ENCODE data around the gene CEBPA.

CEBPA gene

GRCh38 chr19:33278023-33278402 lies 24.3 kb downstream of the CEBPA start:
- no peak for DNase-seq
- in situ Hi-C loops (cut with MboI; ENCODE audit: low pct_unique_long_range_greater_than_20kb, low sequenced_read_pairs) = no loop called here

- in situ Hi-C loops (cut with MboI; ENCODE audit: low pct_unique_long_range_greater_than_20kb, low sequenced_read_pairs) = no loop called here
These were observed 24.9 kb downstream of the CEBPA start for GRCh38 chr19:33277434-33277833.

GRCh38 chr19:33275933-33276619 lies 26.3 kb downstream of the CEBPA start:
- in situ Hi-C loops (cut with MboI; ENCODE audit: low pct_unique_long_range_greater_than_20kb, low sequenced_read_pairs) = no loop called here
- DNase-seq = no peak

More at GRCh38 chr19:33277434-33277833, 24.9 kb downstream of the CEBPA start:
- DNase-seq = no peak

GRCh38 chr19:33275559-33275932 lies 26.8 kb downstream of the CEBPA start:
- in situ Hi-C loops (cut with MboI; ENCODE audit: low pct_unique_long_range_greater_than_20kb, low sequenced_read_pairs) = no loop called here
- DNase-seq = no peak

- DNase-seq = no peak
- in situ Hi-C loops (cut with MboI; ENCODE audit: low pct_unique_long_range_greater_than_20kb, low sequenced_read_pairs) = no loop called here
These were observed 27.4 kb downstream of the CEBPA start for GRCh38 chr19:33274663-33275558.

GRCh38 chr19:33273881-33274662 lies 28.3 kb downstream of the CEBPA start:
- in situ Hi-C loops (cut with MboI; ENCODE audit: low pct_unique_long_range_greater_than_20kb, low sequenced_read_pairs) = no loop called here
- DNase-seq = peak; percentile 66

GRCh38 chr19:33273065-33273736 lies 29.1 kb downstream of the CEBPA start:
- no peak for DNase-seq
- in situ Hi-C loops (cut with MboI; ENCODE audit: low pct_unique_long_range_greater_than_20kb, low sequenced_read_pairs) = no loop called here

- no peak for DNase-seq
- in situ Hi-C loops (cut with MboI; ENCODE audit: low pct_unique_long_range_greater_than_20kb, low sequenced_read_pairs) = no loop called here
These were observed 30.9 kb downstream of the CEBPA start for GRCh38 chr19:33271246-33272021.

- in situ Hi-C loops (cut with MboI; ENCODE audit: low pct_unique_long_range_greater_than_20kb, low sequenced_read_pairs) = no loop called here
These were observed 31.6 kb downstream of the CEBPA start for GRCh38 chr19:33270769-33271168.

GRCh38 chr19:33269016-33269415 lies 33.3 kb downstream of the CEBPA start:
- DNase-seq = no peak
- in situ Hi-C loops (cut with MboI; ENCODE audit: low pct_unique_long_range_greater_than_20kb, low sequenced_read_pairs) = no loop called here

More at GRCh38 chr19:33270769-33271168, 31.6 kb downstream of the CEBPA start:
- DNase-seq = no peak

GRCh38 chr19:33268162-33268991 lies 34.0 kb downstream of the CEBPA start:
- in situ Hi-C loops (cut with MboI; ENCODE audit: low pct_unique_long_range_greater_than_20kb, low sequenced_read_pairs) = no loop called here
- peak; percentile 55 for DNase-seq

GRCh38 chr19:33267706-33268105 lies 34.6 kb downstream of the CEBPA start:
- in situ Hi-C loops (cut with MboI; ENCODE audit: low pct_unique_long_range_greater_than_20kb, low sequenced_read_pairs) = no loop called here
- DNase-seq = no peak

GRCh38 chr19:33266974-33267484 lies 35.3 kb downstream of the CEBPA start:
- in situ Hi-C loops (cut with MboI; ENCODE audit: low pct_unique_long_range_greater_than_20kb, low sequenced_read_pairs) = no loop called here
- DNase-seq = no peak

- in situ Hi-C loops (cut with MboI; ENCODE audit: low pct_unique_long_range_greater_than_20kb, low sequenced_read_pairs) = no loop called here
- DNase-seq = no peak
These were observed 37.4 kb downstream of the CEBPA start for GRCh38 chr19:33264881-33265445.

- in situ Hi-C loops (cut with MboI; ENCODE audit: low pct_unique_long_range_greater_than_20kb, low sequenced_read_pairs) = no loop called here
- no peak for DNase-seq
These were observed 38.9 kb downstream of the CEBPA start for GRCh38 chr19:33263325-33264023.

GRCh38 chr19:33261511-33262189 lies 40.7 kb downstream of the CEBPA start:
- in situ Hi-C loops (cut with MboI; ENCODE audit: low pct_unique_long_range_greater_than_20kb, low sequenced_read_pairs) = no loop called here
- DNase-seq = peak; percentile 86
